Hematopoietic multipotent progenitor cell treated with erythropoietin and hydrocortisone succinate and interleukin-3 and kit ligand, for 4 days (in vitro differentiated cells): ENCODE results near the gene CHST3.
"Not testable (repeated sequence)": the region's sequence is repeated elsewhere in the genome, so short reads cannot be mapped to it uniquely, and the experiment has no call there.

Experiments used
- DNase-seq: peaks from one replicate; pipeline ENCODE4 v3.0.0-alpha.2; 2015

Gene CHST3, protein sequence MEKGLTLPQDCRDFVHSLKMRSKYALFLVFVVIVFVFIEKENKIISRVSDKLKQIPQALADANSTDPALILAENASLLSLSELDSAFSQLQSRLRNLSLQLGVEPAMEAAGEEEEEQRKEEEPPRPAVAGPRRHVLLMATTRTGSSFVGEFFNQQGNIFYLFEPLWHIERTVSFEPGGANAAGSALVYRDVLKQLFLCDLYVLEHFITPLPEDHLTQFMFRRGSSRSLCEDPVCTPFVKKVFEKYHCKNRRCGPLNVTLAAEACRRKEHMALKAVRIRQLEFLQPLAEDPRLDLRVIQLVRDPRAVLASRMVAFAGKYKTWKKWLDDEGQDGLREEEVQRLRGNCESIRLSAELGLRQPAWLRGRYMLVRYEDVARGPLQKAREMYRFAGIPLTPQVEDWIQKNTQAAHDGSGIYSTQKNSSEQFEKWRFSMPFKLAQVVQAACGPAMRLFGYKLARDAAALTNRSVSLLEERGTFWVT

DNA sequence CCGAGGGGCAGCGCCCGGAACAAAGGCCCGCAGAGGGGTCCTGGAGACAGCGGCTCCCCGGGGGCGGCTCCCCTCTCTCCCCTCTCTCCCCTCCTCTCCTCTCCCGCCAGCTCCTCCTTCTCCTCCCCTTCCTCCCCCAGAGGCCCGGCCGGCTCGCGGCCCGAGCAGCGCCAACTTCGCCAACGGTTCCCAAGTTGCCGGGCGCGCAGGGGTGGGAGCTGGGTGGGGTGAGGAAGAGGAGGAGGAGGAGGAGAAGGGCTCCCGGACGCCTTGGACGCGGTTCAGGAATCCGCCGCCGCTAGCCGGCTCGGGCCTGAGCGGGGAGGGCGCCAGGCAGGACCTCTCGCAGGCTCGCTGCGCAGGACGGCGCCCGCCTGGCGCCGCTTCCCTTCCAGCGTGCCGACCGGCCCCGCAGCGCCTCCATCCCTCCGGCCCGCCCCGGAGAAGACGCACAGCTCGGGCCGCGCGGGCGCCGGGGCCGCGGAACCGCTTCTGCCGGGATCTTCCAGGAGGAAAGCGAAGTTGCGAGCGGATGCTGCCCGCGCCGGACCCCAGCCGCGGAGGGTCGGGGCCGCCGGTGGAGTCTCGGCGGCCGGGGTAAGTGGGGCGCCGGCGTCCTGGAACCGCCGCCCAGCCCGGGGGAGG, at the start of gene CHST3:
TSS of gene CHST3 (plus strand) at position 298 of the 645 bp plus-strand sequence. CDS start 41,448 bp downstream, outside the sequence.
- peak; percentile 32 for DNase-seq

- no peak for DNase-seq
Observed at GRCh38 chr10:71916827-71917226, 47.4 kb upstream of the CHST3 start.

DNA sequence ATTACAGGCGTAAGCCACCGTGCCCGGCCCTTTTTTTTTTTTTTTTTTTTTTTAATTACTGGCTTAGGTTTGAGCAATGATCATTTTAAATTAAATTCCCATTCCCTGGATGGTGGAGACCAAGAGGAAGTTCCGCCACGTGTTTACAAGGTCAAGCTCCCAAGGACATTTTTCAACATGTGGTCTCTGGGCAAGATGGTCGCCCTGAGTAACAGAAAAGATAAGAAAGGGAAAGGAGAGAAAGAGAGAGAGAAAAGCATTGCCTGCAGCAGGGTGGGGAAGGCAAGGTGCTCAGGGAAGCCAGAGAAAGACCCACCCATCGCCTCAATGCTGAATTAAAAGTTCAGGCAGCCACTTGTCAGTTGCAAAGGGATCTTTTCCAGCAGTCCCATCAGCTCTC, 45.2 kb upstream of the CHST3 start:
- no peak for DNase-seq

DNA sequence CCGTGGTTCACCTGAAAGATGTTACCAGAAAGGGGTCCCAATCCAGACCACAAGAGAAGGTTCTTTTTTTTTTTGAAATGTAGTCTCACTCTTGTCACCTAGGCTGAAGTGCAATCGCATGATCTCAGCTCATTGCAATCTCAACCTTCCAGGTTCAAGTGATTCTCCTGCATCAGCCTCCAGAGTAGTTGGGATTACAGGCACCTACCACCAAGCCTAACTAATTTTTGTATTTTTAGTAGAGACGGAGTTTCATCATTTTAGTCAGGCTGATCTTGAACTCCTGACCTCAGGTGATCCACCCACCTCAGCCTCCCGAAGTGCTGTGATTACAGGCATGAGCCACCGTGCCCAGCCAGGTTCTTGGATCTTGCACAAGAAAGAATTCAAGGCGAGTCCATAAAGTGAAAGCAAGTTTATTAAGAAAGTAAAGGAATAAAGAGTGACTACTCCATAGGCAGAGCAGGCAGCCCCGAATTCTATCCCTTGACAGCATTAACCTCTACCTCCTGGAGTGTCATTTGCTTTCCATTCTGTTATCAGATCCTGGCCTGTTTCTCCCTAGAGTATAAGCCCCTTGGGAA, 44.1 kb upstream of the CHST3 start:
- not testable (repeated sequence) for DNase-seq

DNA sequence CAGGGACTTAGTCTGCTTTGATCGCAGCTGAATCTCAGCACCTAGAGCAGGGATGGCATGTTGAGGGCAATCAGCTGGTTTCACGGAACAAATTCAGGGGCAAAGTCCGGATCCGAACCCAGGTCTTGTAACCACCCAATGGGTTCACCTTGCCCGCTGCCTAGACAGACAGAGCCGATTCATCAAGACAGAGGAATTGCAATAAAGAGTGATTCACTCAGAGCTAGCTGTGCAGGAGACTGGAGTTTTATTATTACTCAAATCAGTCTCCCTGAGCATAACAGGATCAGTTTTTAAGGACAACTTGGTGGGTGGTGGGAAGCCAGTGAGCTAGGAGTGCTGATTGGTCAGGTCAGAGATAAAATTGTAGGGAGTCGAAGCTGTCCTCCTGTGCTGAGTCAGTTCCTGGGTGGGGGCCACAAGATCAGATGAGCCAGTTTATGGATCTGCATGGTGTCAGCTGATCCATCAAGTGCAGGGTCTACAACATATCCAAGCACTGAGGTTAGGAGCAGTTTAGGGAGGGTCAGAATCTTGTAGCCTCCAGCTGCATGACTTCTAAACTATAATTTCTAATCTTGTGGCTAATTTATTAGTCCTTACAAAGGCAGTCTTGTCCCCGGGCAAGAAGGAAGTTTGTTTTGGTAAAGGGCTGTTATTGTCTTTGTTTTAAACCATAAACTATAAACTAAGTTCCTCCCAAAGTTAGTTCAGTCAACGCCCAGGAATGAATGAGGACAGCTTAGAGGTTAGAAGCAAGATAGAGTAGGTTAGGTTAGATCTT, 43.5 kb upstream of the CHST3 start:
- peak; percentile 7 for DNase-seq

GRCh38 chr10:71921324-71922027, 42.7 kb upstream of the CHST3 start:
- peak; percentile 14 for DNase-seq

- no peak for DNase-seq
Observed at GRCh38 chr10:71923138-71923692, 41.0 kb upstream of the CHST3 start.

- no peak for DNase-seq
Observed at GRCh38 chr10:71924771-71925170, 39.4 kb upstream of the CHST3 start.

DNA sequence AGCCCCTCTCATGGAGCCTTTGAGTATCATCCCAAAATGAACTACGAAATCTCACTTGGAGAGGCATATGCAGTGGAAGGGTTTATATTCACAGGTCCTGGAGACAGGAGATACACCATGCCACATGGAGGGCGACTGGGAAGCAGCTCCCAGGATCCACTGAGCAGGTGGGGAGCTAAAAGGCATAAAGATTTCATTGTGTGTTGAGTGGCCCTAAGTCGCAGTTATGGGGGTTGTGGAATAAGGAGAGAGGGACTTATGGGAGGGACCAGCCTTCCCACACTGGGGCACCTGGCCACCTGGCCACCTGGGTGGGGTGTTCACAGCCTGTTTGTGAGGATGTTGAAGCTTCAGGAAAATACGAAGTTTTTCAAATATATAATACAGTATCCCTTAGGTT, 37.0 kb upstream of the CHST3 start:
- no peak for DNase-seq

- no peak for DNase-seq
Observed at GRCh38 chr10:71927776-71928592, 36.2 kb upstream of the CHST3 start.

DNA sequence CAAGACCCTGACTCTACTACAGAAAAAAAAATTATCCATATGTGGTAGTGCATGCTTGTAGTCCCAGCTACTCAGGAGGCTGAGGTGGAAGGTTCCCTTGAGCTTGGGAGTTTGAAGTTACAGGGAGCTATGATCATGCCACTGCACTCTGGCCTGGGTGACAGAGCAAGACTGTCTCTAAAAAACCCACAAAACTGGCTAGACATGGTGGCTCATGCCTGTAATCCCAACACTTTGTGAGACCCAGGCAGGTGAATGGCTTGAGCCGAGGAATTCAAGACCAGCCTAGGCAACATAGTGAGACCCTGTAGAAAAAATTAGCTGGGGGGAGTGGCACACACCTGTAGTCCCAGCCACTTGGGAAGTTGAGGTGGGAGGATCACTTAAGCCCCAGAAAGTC, 32.9 kb upstream of the CHST3 start:
- DNase-seq = no peak

DNA sequence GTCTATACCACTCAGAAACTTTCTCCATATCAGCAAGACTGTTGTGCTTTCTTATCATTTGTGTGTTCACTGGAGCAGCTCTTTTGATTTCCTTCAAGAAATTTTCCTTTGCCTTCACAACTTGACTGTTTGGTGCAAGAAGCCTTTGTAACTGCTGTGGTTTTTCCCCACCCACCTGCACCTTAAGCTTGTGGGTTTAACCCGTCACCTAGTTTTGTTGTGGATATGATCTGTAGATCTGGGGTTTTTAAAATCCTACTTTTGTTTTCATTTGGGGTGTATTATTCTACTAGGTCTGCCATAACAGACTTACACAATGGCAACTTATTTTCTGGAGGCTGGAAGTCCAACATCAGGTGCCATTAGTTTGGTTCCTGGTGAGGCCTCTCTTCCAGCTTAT, 30.5 kb upstream of the CHST3 start:
- no peak for DNase-seq

GRCh38 chr10:71938211-71938610, 26.0 kb upstream of the CHST3 start:
- no peak for DNase-seq

DNA sequence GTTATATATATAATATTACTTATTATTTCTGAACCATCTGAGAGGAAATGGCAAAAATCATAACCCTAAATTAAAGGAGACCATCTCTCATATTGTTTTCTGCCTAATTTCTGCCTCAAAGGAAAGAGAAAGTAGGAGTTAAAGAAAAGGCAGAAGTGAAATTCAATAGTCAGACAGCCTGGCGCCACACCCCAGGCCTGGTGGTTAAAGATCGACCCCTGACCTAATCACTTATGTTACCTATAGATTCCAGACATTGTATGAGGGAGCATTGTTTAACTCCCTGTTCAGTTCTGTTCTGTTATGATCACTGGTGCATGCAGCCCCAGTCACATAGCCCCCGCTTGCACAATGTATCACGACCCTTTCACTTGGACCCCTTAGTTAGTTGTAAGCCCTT, 24.9 kb upstream of the CHST3 start:
- DNase-seq = no peak

DNA sequence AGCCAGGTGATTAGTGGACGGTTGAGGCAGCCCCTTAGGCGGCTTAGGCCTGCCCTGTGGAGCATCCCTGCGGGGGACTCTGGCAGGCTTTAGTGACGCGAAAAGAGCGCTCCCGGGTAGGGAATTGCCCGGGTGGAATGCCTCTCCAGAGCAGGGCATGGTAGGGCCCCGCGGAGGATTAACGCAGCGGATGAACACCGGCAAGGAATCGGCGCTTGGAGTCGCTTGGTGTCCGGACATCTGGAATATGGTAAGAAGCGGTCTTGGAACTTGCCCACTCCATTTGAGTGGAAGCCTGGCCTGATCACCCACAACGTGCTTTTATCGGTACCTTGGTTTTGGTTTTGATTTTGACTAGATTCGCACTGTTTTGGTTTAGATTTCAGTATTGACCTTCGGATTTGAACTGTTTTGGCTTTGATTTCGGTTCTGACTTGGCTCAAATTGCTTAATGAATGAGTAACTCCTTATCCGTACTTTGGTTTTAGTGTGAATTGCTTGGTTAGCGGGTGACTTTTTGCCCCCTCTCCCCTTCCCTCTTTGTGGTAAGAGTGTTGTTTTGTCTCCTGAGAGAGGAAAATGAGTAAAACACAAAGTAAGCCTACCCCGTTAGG, 24.2 kb upstream of the CHST3 start:
- no peak for DNase-seq

GRCh38 chr10:71940752-71941151, 23.4 kb upstream of the CHST3 start:
- no peak for DNase-seq

GRCh38 chr10:71941318-71941717, 22.9 kb upstream of the CHST3 start:
- DNase-seq = no peak

DNA sequence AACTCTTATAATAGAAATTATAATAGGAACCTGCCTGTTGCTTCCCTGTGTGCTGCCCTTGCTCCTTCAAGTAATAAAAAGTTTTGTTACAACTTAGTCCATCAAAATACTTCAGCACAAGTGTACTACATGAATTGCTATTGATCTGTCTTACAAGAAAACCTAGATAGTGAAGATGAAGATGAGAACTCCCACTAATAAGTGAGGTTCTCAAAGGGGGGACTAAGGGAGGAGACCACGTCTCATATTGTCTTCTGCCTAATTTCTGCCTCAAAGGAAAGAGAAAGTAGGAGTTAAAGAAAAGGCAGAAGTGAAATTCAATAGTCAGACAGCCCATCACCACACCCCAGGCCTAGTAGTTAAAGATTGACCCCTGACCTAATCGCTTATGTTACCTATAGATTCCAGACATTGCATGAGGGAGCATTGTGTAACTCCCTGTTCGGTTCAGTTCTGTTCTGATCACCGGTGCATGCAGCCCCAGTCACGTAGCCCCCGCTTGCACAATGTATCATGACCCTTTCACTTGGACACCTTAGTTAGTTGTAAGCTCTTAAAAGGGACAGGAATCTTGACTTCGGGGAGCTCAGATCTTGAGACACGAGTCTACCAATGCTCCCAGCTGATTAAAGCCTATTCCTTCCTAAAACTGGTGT, 18.2 kb upstream of the CHST3 start:
- no peak for DNase-seq

DNA sequence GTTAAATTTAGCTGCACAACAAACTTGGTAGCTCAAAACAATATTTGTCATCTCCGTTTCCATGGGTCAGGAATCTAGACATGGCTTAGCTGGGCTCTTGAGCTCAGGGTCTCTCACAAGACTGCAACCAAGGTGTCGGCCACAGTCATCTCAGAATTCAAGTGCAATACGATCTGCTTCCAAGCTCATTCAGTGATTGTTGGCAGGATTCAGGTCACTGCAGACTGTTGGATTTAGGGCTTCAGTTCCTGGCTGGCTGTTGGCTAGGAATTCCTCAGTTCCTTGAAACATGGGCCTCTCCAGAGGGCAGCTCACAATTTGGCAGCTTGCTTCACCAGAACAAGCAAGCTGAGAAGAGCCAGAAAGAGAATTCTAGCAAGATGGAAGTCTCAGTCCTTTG, 17.5 kb upstream of the CHST3 start:
- no peak for DNase-seq

DNA sequence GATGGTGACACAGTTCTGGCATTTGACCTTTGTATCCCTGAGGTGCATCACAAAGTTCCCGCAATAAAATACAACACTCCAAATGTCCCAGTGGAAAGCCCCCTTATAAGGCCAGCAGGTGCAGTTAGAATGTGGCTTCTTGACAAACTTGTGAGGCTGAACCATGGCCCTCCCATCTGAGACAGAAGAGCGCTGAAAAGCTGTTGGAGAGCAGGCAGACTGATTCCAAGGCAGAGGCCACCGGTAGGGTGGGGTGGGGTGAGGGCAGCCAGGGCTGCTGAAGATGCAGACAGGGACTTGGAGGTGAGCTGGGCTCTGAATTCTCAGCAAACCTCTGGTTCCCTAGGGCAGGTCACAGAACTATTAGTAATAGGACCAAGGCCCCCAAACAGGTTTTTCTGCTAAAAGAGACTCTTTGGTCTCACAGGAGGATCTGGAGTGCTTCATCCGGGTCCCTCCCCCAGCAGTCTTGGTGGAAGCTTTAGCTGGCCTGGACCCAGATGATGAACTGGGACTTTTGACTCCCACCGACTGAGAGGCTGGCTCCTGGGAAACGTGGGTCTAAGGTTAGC, 15.6 kb upstream of the CHST3 start:
- DNase-seq = no peak
